GM13976 (cell line): ENCODE results near the gene CLDN16.

Experiments
- DNase-seq: peaks from one replicate; pipeline ENCODE4 v3.0.0; 2012; ENCODE audit warnings: low spot score
- in situ Hi-C: fragments of 300-500 bp; cut with MboI; formaldehyde crosslinking; loops from one replicate; pipeline ENCODE4 v1.12.0; 2022; ENCODE audit warnings: low sequenced_read_pairs, mixed read lengths, inconsistent platforms; ENCODE audit not compliant: unreplicated experiment
- TF ChIP-seq, protein P1 (sequence below): IDR thresholded peaks from 2 replicates; pipeline ENCODE4 v1.5.1; 2012; ENCODE audit warnings: borderline replicate concordance, mild to moderate bottlenecking; ENCODE audit not compliant: insufficient read depth; ENCODE audit errors: extremely low read depth, missing control alignments, control extremely low read depth

CLDN16 gene

DNA sequence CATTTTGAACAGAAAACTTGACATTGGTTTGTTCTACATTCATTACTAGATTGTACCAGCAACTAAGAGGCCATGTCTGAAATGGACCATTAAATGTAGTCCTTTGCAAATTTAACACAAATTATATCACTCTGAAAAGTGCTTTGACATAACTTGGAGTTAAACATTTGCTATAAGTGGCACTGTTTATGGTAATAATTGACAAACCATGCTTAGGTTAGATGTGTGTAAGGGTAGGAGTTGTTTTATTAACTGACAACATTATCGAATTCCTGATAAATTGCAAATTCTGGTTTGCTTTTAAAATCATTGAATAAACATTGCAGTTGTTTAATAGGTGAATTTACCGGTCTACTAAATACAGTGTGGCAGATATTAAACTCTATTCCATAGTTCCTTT, 67.9 kb downstream of the CLDN16 start:
- in situ Hi-C loops: no loop called here
- TF ChIP-seq, protein P1, sequence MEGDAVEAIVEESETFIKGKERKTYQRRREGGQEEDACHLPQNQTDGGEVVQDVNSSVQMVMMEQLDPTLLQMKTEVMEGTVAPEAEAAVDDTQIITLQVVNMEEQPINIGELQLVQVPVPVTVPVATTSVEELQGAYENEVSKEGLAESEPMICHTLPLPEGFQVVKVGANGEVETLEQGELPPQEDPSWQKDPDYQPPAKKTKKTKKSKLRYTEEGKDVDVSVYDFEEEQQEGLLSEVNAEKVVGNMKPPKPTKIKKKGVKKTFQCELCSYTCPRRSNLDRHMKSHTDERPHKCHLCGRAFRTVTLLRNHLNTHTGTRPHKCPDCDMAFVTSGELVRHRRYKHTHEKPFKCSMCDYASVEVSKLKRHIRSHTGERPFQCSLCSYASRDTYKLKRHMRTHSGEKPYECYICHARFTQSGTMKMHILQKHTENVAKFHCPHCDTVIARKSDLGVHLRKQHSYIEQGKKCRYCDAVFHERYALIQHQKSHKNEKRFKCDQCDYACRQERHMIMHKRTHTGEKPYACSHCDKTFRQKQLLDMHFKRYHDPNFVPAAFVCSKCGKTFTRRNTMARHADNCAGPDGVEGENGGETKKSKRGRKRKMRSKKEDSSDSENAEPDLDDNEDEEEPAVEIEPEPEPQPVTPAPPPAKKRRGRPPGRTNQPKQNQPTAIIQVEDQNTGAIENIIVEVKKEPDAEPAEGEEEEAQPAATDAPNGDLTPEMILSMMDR: no peak

DNA sequence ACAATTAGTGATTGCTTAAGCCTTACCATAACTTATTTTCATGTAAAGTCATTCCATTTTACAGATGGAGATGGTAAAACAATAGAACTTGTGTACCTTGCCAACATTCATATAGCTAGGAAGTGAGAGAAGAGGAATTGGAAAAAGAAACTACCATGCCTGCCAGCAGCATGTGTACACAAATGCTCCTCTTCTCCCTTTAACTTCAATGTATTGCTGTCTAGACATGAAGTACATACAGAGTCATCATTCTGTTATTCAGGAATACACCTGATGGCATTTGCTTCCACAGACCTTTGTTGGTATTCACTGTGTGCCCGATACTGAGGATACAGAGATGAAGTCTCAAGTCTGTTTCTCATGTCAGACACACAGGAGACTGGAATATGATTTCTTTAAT, 68.8 kb downstream of the CLDN16 start:
- TF ChIP-seq, protein P1: no peak
- DNase-seq: no peak
- in situ Hi-C loops: no loop called here

More for the DNA sequence above, 67.9 kb downstream of the CLDN16 start:
- DNase-seq: no peak

DNA sequence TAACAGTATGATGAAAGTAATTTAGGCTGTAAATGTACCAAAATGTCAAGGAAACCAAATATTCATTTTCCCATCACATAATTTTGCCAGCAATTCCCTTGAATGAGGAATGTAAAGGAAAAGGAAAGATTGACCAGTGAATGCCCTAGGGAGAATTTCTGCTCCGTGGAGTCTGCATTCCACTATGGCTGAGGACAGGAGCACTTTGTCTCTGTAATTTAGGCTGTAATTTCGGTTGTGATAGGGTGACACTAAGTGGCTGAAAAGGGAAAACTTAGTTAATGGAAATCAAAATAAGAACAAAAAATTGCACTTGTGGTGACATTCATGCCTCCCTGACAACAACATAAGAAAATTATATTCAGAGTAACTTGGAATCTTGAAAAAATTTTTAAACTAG, 70.1 kb downstream of the CLDN16 start:
- TF ChIP-seq, protein P1: no peak
- in situ Hi-C loops: no loop called here
- DNase-seq: no peak
